Neural cell (in vitro differentiated cells): Measurements from ENCODE around the gene CHL1. TPM values are rescaled to one million over a fixed set of nuclear protein-coding genes. Genes with fewer than 3 reads are reported as not detected.

ENCODE experiments used
- H2AFZ ChIP-seq: fragments of 200-600, 300-800 bp; sonication (generic), shearing (Covaris generic); 2 replicates; pipeline ENCODE4 v1.6.0; 2014; ENCODE audit warnings: low read depth, mild to moderate bottlenecking, antibody characterized with exemption, low read length, moderate library complexity
- H3F3A ChIP-seq: fragments of 200-600 bp; shearing (Covaris generic); 2 replicates; pipeline ENCODE4 v1.6.1; 2016; ENCODE audit warnings: mild to moderate bottlenecking, moderate library complexity, mixed read lengths, antibody characterized with exemption, low read length; ENCODE audit not compliant: insufficient read depth, poor library complexity, severe bottlenecking
- H3K27ac ChIP-seq: fragments of 200-600, 300-800 bp; sonication (generic), shearing (Covaris generic); 2 replicates; pipeline ENCODE4 v1.5.1; 2014; ENCODE audit warnings: mild to moderate bottlenecking, low read length, moderate library complexity
- H3K27me3 ChIP-seq: fragments of 300-800, 200-600 bp; sonication (generic), shearing (Covaris generic); 2 replicates; pipeline ENCODE4 v1.6.0; 2014; ENCODE audit warnings: mild to moderate bottlenecking, low read depth, low read length, moderate library complexity; ENCODE audit not compliant: insufficient read depth
- H3K36me3 ChIP-seq: fragments of 300-800, 200-600 bp; sonication (generic), shearing (Covaris generic); 2 replicates; pipeline ENCODE4 v1.5.1; 2014; ENCODE audit warnings: mild to moderate bottlenecking, antibody characterized with exemption, low read length, moderate library complexity; ENCODE audit not compliant: insufficient read depth
- H3K4me2 ChIP-seq: fragments of 300-800, 200-600 bp; sonication (generic), shearing (Covaris generic); 2 replicates; pipeline ENCODE4 v1.6.0; 2014; ENCODE audit warnings: mild to moderate bottlenecking, low read length
- H3K4me3 ChIP-seq: fragments of 300-800, 200-600 bp; sonication (generic), shearing (Covaris generic); 2 replicates; pipeline ENCODE4 v1.5.1; 2014; ENCODE audit warnings: mild to moderate bottlenecking, low read length, moderate library complexity
- H3K79me2 ChIP-seq: fragments of 200-600 bp; shearing (Covaris generic); replicated peaks from 2 replicates; pipeline ENCODE4 v1.6.0; 2014; ENCODE audit warnings: mild to moderate bottlenecking, low read length, moderate library complexity; ENCODE audit not compliant: insufficient read depth
- H3K9ac ChIP-seq: fragments of 300-800, 200-600 bp; sonication (generic), shearing (Covaris generic); 2 replicates; pipeline ENCODE4 v1.6.1; 2016; ENCODE audit warnings: mild to moderate bottlenecking, low read length, mixed read lengths
- H3K9me2 ChIP-seq: fragments of 200-600 bp; shearing (Covaris generic); 2 replicates; pipeline ENCODE4 v1.6.1; 2016; ENCODE audit warnings: mild to moderate bottlenecking, low read length, mixed read lengths; ENCODE audit not compliant: insufficient read depth
- H3K9me3 ChIP-seq: fragments of 200-600, 300-800 bp; sonication (generic), shearing (Covaris generic); 2 replicates; pipeline ENCODE4 v1.6.1; 2016; ENCODE audit warnings: mild to moderate bottlenecking, mixed run types, low read length, moderate library complexity, mixed read lengths
- H4K20me1 ChIP-seq: fragments of 200-600 bp; shearing (Covaris generic); 2 replicates; pipeline ENCODE4 v1.6.1; 2016; ENCODE audit warnings: mild to moderate bottlenecking, mixed run types; ENCODE audit not compliant: insufficient read depth
- CTCF ChIP-seq: fragments of 450-650 bp; IDR thresholded peaks from 2 replicates; pipeline ENCODE4 v1.5.1; 2014; ENCODE audit warnings: antibody characterized with exemption, mild to moderate bottlenecking, moderate library complexity; ENCODE audit not compliant: poor library complexity, severe bottlenecking
- EP300 ChIP-seq: fragments of 450-650 bp; conservative IDR thresholded peaks from 2 replicates; pipeline ENCODE4 v1.6.1; 2014; ENCODE audit warnings: antibody characterized with exemption, mild to moderate bottlenecking, moderate library complexity; ENCODE audit not compliant: poor library complexity, severe bottlenecking
- EZH2 ChIP-seq: fragments of 200-600, 300-800 bp; shearing (Covaris generic), sonication (generic); IDR thresholded peaks from 2 replicates; pipeline ENCODE4 v1.6.1; 2014; ENCODE audit warnings: antibody characterized with exemption, low read length, borderline replicate concordance, mild to moderate bottlenecking; ENCODE audit not compliant: insufficient read depth, poor library complexity, severe bottlenecking
- MXI1 ChIP-seq: fragments of 450-650 bp; conservative IDR thresholded peaks from 2 replicates; pipeline ENCODE4 v1.6.1; 2014; ENCODE audit warnings: antibody characterized with exemption, mild to moderate bottlenecking; ENCODE audit not compliant: poor library complexity, severe bottlenecking
- POLR2AphosphoS5 ChIP-seq: IDR thresholded peaks from 2 replicates; pipeline ENCODE4 v1.6.1; 2012
- RAD21 ChIP-seq: fragments of 450-650 bp; conservative IDR thresholded peaks from 2 replicates; pipeline ENCODE4 v1.6.1; 2014; ENCODE audit warnings: antibody characterized with exemption, mild to moderate bottlenecking, moderate library complexity
- REST ChIP-seq: IDR thresholded peaks from 2 replicates; pipeline ENCODE4 v1.6.1; 2012; ENCODE audit warnings: borderline replicate concordance
- SMC3 ChIP-seq: fragments of 450-650 bp; conservative IDR thresholded peaks from 2 replicates; pipeline ENCODE4 v1.6.1; 2014; ENCODE audit warnings: antibody characterized with exemption, mild to moderate bottlenecking, moderate library complexity; ENCODE audit not compliant: poor library complexity
- TAF1 ChIP-seq: IDR thresholded peaks from 2 replicates; pipeline ENCODE4 v1.6.1; 2012; ENCODE audit warnings: low read depth
- polyA plus RNA-seq: library from polyadenylated mRNA; depleted of rRNA; stranded (reverse); fragments of >200 nt; gene quantifications from 2 replicates; pipeline ENCODE4 v1.2.3, GENCODE V29; 2014

Gene CHL1
- polyA plus RNA-seq, 1 donor from 2014 or later, result 199 TPM

- TF ChIP-seq TAF1, result no peak
- no peak for TF ChIP-seq REST
- TF ChIP-seq POLR2AphosphoS5, result no peak
- no peak for TF ChIP-seq MXI1
- no peaks in the 10 kb centered on the region for H3F3A ChIP-seq
- no peaks in the 10 kb centered on the region for H3K79me2 ChIP-seq
- H3K9me3 ChIP-seq, result no peaks in the 10 kb centered on the region
- no peaks in the 10 kb centered on the region for H3K9me2 ChIP-seq
- no peaks in the 10 kb centered on the region for H3K27me3 ChIP-seq
- no peak overlapping the region for H2AFZ ChIP-seq
- H4K20me1 ChIP-seq, result no peaks in the 10 kb centered on the region
- H3K27ac ChIP-seq, result no peak overlapping the region
- H3K36me3 ChIP-seq, result no peaks in the 10 kb centered on the region
- H3K9ac ChIP-seq, result no peak overlapping the region
- H3K4me3 ChIP-seq, result no peak overlapping the region
- no peak overlapping the region for H3K4me2 ChIP-seq
Measured at GRCh38 chr3:274927-275326, 78.4 kb downstream of the CHL1 start.

- TF ChIP-seq EP300, result no peak
- TF ChIP-seq POLR2AphosphoS5, result no peak
- TF ChIP-seq REST, result no peak
- TF ChIP-seq TAF1, result no peak
- no peak for TF ChIP-seq SMC3
- TF ChIP-seq RAD21, result no peak
- no peak for TF ChIP-seq EZH2
- no peak for TF ChIP-seq CTCF
- no peak for TF ChIP-seq MXI1
- Histone ChIP-seq H3K4me2 (no peak overlapping the region), H3K9me2 (no peaks in the 10 kb centered on the region), H3K79me2 (no peaks in the 10 kb centered on the region), H3K9ac (no peak overlapping the region), H3F3A (no peaks in the 10 kb centered on the region), H3K27me3 (no peaks in the 10 kb centered on the region), H3K36me3 (no peaks in the 10 kb centered on the region), H2AFZ (no peak overlapping the region), H3K4me3 (no peak overlapping the region), H3K27ac (peak overlapping the region; percentile 16), H3K9me3 (no peaks in the 10 kb centered on the region), H4K20me1 (no peaks in the 10 kb centered on the region)
Measured at GRCh38 chr3:277873-278272, 81.3 kb downstream of the CHL1 start.
